ENCODE results near the gene SEM1. TPM values are rescaled to one million over a fixed set of nuclear protein-coding genes. Genes with fewer than 3 reads are reported as not detected.
"Not testable (repeated sequence)": the region's sequence is repeated elsewhere in the genome, so short reads cannot be mapped to it uniquely, and the experiment has no call there.

SEM1 gene
- total RNA-seq, 4 donors from 2014 or later, result 9.7 to 52.8 (median 24.0) TPM

- no peak for DNase-seq (ENCODE audit: low spot score in 2 of 2)
- intact Hi-C loops (cut with DNase I; ENCODE audit: low total_unique reads), result no loop called here
- 90 to 92% methylated on average over 4 of the region's 4 CpGs for WGBS, 2 donors
- no peak for TF ChIP-seq CTCF (IDR thresholded peaks at IDR 0.05)
- no peak for TF ChIP-seq POLR2A (IDR thresholded peaks at IDR 0.05)
- no peak overlapping the region for H3K4me3 ChIP-seq (ENCODE audit: low read depth, poor library complexity, severe bottlenecking)
Measured at GRCh38 chr7:96699219-96699871, 10.3 kb downstream of the SEM1 start.

- WGBS, 2 donors, result 95% methylated on average over 7 of the region's 7 CpGs
- H3K4me3 ChIP-seq (ENCODE audit: low read depth, poor library complexity, severe bottlenecking); DNase-seq (ENCODE audit: low spot score in 2 of 2); intact Hi-C loops (cut with DNase I; ENCODE audit: low total_unique reads): not testable (repeated sequence)
Measured at GRCh38 chr7:96698449-96698848, 11.2 kb downstream of the SEM1 start.

GRCh38 chr7:96697822-96698221, 11.8 kb downstream of the SEM1 start:
- H3K4me3 ChIP-seq (ENCODE audit: low read depth, poor library complexity, severe bottlenecking), result no peak overlapping the region
- 57 to 61% methylated on average over 3 of the region's 3 CpGs for WGBS, 2 donors
- no peak for DNase-seq (ENCODE audit: low spot score in 2 of 2)
- TF ChIP-seq POLR2A (IDR thresholded peaks at IDR 0.05) (no peak), CTCF (IDR thresholded peaks at IDR 0.05) (no peak)
- intact Hi-C loops (cut with DNase I; ENCODE audit: low total_unique reads), result no loop called here

GRCh38 chr7:96695581-96695980, 14.1 kb downstream of the SEM1 start:
- 60 to 66% methylated on average over 1 of the region's 1 CpG for WGBS, 2 donors
- no peak overlapping the region for H3K4me3 ChIP-seq (ENCODE audit: low read depth, poor library complexity, severe bottlenecking)
- intact Hi-C loops (cut with DNase I; ENCODE audit: low total_unique reads), result no loop called here
- no peak for DNase-seq (ENCODE audit: low spot score in 2 of 2)
- TF ChIP-seq POLR2A (IDR thresholded peaks at IDR 0.05), result no peak
- no peak for TF ChIP-seq CTCF (IDR thresholded peaks at IDR 0.05)

GRCh38 chr7:96694082-96694481, 15.6 kb downstream of the SEM1 start:
- no peak overlapping the region for H3K4me3 ChIP-seq (ENCODE audit: low read depth, poor library complexity, severe bottlenecking)
- no peak for TF ChIP-seq CTCF (IDR thresholded peaks at IDR 0.05)
- no peak for TF ChIP-seq POLR2A (IDR thresholded peaks at IDR 0.05)
- 94 to 96% methylated on average over 4 of the region's 4 CpGs for WGBS, 2 donors
- intact Hi-C loops (cut with DNase I; ENCODE audit: low total_unique reads), result no loop called here
- DNase-seq (ENCODE audit: low spot score in 2 of 2), result no peak

- intact Hi-C loops (cut with DNase I; ENCODE audit: low total_unique reads), result no loop called here
- no peak for DNase-seq (ENCODE audit: low spot score in 2 of 2)
- H3K4me3 ChIP-seq (ENCODE audit: low read depth, poor library complexity, severe bottlenecking), result no peak overlapping the region
- TF ChIP-seq POLR2A (IDR thresholded peaks at IDR 0.05) (no peak), CTCF (IDR thresholded peaks at IDR 0.05) (no peak)
- 89 to 100% methylated on average over 1 of the region's 1 CpG for WGBS, 2 donors
Measured at GRCh38 chr7:96691702-96692101, 17.9 kb downstream of the SEM1 start.

Data from lower leg skin (tissue), 4 donors.